ENCODE measurements around the gene SON. TPM values are rescaled to one million over a fixed set of nuclear protein-coding genes. Genes with fewer than 3 reads are reported as not detected.

SON gene
- total RNA-seq, 1 experiment from 2014 or later = 183 TPM

DNA sequence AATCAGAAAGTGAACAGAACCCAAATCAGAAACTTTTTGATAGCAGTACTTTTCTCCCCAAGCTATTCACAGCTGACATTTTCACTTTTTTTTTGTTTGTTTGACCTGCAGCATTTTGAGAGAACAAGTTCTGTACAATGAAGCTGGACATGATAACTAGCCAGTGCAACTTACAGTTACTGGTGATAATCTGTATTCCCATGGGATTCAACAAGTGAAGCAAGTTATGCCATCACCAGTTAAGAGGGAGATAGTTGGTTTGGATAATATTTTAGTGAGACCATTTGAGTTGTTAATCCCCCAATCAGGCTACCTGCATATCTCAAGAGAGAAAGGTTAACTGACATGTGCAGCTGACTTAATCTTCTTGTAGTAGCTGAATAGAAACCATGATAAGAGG is 18.1 kb downstream of the SON start:
- H3K36me3 ChIP-seq (ENCODE audit: control insufficient read depth, insufficient read depth, low read length) = peaks cover 75% of the 10 kb centered on the region
- POLR2A ChIA-PET = no interaction called here
- no peaks in the 10 kb centered on the region for H3K27me3 ChIP-seq (ENCODE audit: control insufficient read depth, insufficient read depth, low read length)
- H3K27ac ChIP-seq (ENCODE audit: low read length) = no peak overlapping the region
- BruUV-seq (replicated peaks) = no TSS peak
- no peak overlapping the region for H3K4me3 ChIP-seq (ENCODE audit: low read depth in 2 of 2, low read length in 2 of 2)
- CTCF ChIA-PET = no interaction called here
- no peaks in the 10 kb centered on the region for H3K4me1 ChIP-seq (ENCODE audit: control insufficient read depth, insufficient read depth, low read length)
- in situ Hi-C loops (cut with HindIII; ENCODE audit: low pct_unique_long_range_greater_than_20kb, low sequenced_read_pairs) (no loop called here), intact Hi-C loops (cut with micrococcal nuclease; ENCODE audit: unreplicated experiment) (no loop called here)
- TF ChIP-seq POLR2AphosphoS5 (IDR thresholded peaks at IDR 0.05; ENCODE audit: low read depth, low read length) (no peak), SIN3A (IDR thresholded peaks at IDR 0.05; ENCODE audit: borderline replicate concordance, insufficient read depth, low read depth, low read length) (no peak), TCF7L2 (IDR thresholded peaks at IDR 0.05; ENCODE audit: low read depth, low read length) (no peak)
- TF ChIP-seq, protein P1, sequence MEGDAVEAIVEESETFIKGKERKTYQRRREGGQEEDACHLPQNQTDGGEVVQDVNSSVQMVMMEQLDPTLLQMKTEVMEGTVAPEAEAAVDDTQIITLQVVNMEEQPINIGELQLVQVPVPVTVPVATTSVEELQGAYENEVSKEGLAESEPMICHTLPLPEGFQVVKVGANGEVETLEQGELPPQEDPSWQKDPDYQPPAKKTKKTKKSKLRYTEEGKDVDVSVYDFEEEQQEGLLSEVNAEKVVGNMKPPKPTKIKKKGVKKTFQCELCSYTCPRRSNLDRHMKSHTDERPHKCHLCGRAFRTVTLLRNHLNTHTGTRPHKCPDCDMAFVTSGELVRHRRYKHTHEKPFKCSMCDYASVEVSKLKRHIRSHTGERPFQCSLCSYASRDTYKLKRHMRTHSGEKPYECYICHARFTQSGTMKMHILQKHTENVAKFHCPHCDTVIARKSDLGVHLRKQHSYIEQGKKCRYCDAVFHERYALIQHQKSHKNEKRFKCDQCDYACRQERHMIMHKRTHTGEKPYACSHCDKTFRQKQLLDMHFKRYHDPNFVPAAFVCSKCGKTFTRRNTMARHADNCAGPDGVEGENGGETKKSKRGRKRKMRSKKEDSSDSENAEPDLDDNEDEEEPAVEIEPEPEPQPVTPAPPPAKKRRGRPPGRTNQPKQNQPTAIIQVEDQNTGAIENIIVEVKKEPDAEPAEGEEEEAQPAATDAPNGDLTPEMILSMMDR (IDR thresholded peaks at IDR 0.05) = no peak
- TF ChIP-seq, protein P2, sequence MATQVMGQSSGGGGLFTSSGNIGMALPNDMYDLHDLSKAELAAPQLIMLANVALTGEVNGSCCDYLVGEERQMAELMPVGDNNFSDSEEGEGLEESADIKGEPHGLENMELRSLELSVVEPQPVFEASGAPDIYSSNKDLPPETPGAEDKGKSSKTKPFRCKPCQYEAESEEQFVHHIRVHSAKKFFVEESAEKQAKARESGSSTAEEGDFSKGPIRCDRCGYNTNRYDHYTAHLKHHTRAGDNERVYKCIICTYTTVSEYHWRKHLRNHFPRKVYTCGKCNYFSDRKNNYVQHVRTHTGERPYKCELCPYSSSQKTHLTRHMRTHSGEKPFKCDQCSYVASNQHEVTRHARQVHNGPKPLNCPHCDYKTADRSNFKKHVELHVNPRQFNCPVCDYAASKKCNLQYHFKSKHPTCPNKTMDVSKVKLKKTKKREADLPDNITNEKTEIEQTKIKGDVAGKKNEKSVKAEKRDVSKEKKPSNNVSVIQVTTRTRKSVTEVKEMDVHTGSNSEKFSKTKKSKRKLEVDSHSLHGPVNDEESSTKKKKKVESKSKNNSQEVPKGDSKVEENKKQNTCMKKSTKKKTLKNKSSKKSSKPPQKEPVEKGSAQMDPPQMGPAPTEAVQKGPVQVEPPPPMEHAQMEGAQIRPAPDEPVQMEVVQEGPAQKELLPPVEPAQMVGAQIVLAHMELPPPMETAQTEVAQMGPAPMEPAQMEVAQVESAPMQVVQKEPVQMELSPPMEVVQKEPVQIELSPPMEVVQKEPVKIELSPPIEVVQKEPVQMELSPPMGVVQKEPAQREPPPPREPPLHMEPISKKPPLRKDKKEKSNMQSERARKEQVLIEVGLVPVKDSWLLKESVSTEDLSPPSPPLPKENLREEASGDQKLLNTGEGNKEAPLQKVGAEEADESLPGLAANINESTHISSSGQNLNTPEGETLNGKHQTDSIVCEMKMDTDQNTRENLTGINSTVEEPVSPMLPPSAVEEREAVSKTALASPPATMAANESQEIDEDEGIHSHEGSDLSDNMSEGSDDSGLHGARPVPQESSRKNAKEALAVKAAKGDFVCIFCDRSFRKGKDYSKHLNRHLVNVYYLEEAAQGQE (IDR thresholded peaks at IDR 0.05; ENCODE audit: insufficient read depth in 1 of 2, low read depth in 2 of 2, low read length in 1 of 2) = no peak
- DNase-seq (ENCODE audit: low read depth, low spot score) (no peak), ATAC-seq (no peak)
- H3K9me3 ChIP-seq (ENCODE audit: control insufficient read depth, insufficient read depth, low read depth, low read length) = no peaks in the 10 kb centered on the region

DNA sequence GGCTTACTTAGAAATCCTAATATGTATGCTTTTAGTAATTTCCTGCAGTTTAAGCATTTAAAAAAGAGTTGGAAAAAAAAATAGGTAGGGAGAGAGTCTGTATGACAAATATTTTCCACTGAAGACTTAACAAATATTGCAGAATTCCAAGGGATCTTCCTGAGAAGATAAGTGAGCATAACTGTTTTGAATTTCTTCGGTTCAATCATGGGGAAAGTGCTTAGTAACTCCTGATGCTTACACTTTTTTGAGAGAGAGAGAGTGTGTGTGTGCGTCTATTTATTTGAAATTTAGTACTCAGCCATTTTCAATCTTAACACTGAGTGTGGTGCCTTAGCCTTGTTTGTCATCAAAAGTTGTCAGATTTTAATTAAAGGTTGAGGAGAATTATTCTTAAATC is 18.5 kb downstream of the SON start:
- no peaks in the 10 kb centered on the region for H3K4me1 ChIP-seq (ENCODE audit: control insufficient read depth, insufficient read depth, low read length)
- POLR2A ChIA-PET = no interaction called here
- no peaks in the 10 kb centered on the region for H3K9me3 ChIP-seq (ENCODE audit: control insufficient read depth, insufficient read depth, low read depth, low read length)
- H3K27me3 ChIP-seq (ENCODE audit: control insufficient read depth, insufficient read depth, low read length) = no peaks in the 10 kb centered on the region
- H3K4me3 ChIP-seq (ENCODE audit: low read depth in 2 of 2, low read length in 2 of 2) = no peak overlapping the region
- ATAC-seq (no peak), DNase-seq (ENCODE audit: low read depth, low spot score) (no peak)
- CTCF ChIA-PET = no interaction called here
- peaks cover 78% of the 10 kb centered on the region for H3K36me3 ChIP-seq (ENCODE audit: control insufficient read depth, insufficient read depth, low read length)
- H3K27ac ChIP-seq (ENCODE audit: low read length) = no peak overlapping the region
- BruUV-seq (replicated peaks) = no TSS peak
- in situ Hi-C loops (cut with HindIII; ENCODE audit: low pct_unique_long_range_greater_than_20kb, low sequenced_read_pairs) = no loop called here
- TF ChIP-seq TCF7L2 (IDR thresholded peaks at IDR 0.05; ENCODE audit: low read depth, low read length) (no peak), SIN3A (IDR thresholded peaks at IDR 0.05; ENCODE audit: borderline replicate concordance, insufficient read depth, low read depth, low read length) (no peak), POLR2AphosphoS5 (IDR thresholded peaks at IDR 0.05; ENCODE audit: low read depth, low read length) (no peak)
- TF ChIP-seq, protein P1 (IDR thresholded peaks at IDR 0.05) = no peak
- TF ChIP-seq, protein P2 (IDR thresholded peaks at IDR 0.05; ENCODE audit: insufficient read depth in 1 of 2, low read depth in 2 of 2, low read length in 1 of 2) = no peak
- intact Hi-C loops (cut with micrococcal nuclease; ENCODE audit: unreplicated experiment) = no loop called here
